ENCODE results near the gene IFIH1.

DNA sequence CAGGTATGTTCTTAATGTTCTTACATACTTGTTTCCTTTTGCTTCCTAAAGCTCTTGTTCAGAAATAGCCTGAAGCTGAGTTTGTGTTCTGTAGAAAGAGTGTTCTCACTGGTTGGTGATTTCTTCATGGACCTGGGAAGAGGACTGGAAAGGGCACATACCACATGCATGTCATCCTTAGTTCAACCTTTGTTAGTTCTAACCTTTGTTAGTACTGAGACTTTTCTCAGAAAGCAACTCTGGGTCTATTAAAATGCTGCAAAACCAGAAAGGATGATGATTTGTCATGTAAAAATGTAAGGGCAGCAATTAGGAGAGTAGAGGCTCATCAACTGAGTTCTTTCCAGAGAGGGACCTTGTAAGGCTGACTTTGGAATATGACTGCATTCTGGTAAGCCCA lies 72.7 kb downstream of the IFIH1 start:
- TF ChIP-seq, protein P1, sequence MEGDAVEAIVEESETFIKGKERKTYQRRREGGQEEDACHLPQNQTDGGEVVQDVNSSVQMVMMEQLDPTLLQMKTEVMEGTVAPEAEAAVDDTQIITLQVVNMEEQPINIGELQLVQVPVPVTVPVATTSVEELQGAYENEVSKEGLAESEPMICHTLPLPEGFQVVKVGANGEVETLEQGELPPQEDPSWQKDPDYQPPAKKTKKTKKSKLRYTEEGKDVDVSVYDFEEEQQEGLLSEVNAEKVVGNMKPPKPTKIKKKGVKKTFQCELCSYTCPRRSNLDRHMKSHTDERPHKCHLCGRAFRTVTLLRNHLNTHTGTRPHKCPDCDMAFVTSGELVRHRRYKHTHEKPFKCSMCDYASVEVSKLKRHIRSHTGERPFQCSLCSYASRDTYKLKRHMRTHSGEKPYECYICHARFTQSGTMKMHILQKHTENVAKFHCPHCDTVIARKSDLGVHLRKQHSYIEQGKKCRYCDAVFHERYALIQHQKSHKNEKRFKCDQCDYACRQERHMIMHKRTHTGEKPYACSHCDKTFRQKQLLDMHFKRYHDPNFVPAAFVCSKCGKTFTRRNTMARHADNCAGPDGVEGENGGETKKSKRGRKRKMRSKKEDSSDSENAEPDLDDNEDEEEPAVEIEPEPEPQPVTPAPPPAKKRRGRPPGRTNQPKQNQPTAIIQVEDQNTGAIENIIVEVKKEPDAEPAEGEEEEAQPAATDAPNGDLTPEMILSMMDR (IDR thresholded peaks at IDR 0.05), result no peak
- no peak for TF ChIP-seq ZFX (IDR thresholded peaks at IDR 0.05; ENCODE audit: borderline replicate concordance)
